GM12891 (cell line): Measurements from ENCODE around the gene ZIC1.

Experiments used
- DNase-seq: peaks from one replicate; pipeline ENCODE4 v3.0.0; 2011; ENCODE audit warnings: low spot score; ENCODE audit not compliant: insufficient read length
- FAIRE-seq: peaks from 2 replicates; lab custom pipeline; 2011; peaks lifted over from hg19 to GRCh38; lab: Jason Lieb, UNC
- PAX5 ChIP-seq: IDR thresholded peaks from 2 replicates; pipeline ENCODE4 v1.6.1; 2011; ENCODE audit warnings: low read length, moderate library complexity, mild to moderate bottlenecking; ENCODE audit not compliant: insufficient read depth, severe bottlenecking
- POLR2A ChIP-seq: IDR thresholded peaks from 2 replicates; pipeline ENCODE4 v1.6.1; 2011; ENCODE audit warnings: low read depth, low read length, control low read depth
- POLR2AphosphoS5 ChIP-seq: IDR thresholded peaks from 2 replicates; pipeline ENCODE4 v1.6.1; 2011; ENCODE audit warnings: low read depth, low read length, control low read depth
- POU2F2 ChIP-seq: IDR thresholded peaks from 2 replicates; pipeline ENCODE4 v1.6.1; 2011; ENCODE audit warnings: low read depth, mild to moderate bottlenecking, control low read depth, low read length, moderate library complexity
- SPI1 ChIP-seq: IDR thresholded peaks from 2 replicates; pipeline ENCODE4 v1.6.1; 2011; ENCODE audit warnings: low read depth, low read length, control low read depth
- TAF1 ChIP-seq: IDR thresholded peaks from 2 replicates; pipeline ENCODE4 v1.6.1; 2011; ENCODE audit warnings: low read depth, low read length, control low read depth

ZIC1 gene

DNA sequence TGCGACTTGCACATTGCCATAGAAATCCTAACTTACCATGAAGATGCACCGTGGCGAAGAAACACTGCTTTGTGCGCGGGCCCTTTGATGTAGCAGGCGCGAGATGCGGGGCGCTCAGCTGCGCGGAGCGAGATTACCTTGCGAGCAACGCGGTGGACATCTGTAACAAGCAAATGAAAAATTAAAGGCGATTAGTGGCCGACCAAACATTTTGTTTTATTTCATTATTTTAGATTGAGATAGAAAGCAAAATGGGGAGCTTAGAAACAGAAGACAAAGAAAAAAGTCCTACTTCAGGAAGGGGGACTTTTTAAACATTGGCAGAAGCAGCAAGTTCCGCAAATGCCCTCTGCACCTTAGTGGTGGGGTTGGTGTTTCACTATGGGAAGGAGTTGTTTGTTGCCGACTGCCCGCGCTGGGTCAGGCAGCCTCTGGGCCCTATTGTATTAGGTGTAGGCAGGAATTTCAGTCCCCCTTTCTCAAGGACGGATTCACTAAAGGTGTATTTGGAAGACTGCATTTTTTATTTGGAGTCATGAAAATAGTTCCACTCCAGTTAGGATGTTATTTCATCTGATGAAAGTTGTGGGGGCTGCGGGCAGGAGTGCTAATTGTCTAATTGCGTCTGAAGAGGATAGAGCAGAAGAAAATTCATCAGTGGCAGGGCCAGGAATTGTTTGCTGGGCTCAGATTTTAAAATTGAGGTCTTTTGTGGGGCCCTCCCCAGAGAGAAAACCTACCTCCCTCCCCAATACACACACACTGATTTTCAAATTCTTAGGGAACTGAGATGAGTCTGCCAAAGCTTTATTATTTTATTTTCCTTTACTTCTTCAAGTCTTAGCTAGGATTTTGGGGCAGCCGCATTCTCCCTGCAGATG lies 20.2 kb upstream of the ZIC1 start:
- no peak for FAIRE-seq

GRCh38 chr3:147389717-147390116 lies 19.4 kb upstream of the ZIC1 start:
- no peak for FAIRE-seq

More for the DNA sequence above, 20.2 kb upstream of the ZIC1 start:
- no peak for DNase-seq
- no peak for TF ChIP-seq POLR2AphosphoS5
- TF ChIP-seq TAF1: no peak
- no peak for TF ChIP-seq POU2F2
- TF ChIP-seq PAX5: no peak
- TF ChIP-seq SPI1: no peak
- TF ChIP-seq POLR2A: no peak

GRCh38 chr3:147390589-147391569 lies 18.3 kb upstream of the ZIC1 start:
- TF ChIP-seq POU2F2: no peak
- DNase-seq (no peak), FAIRE-seq (no peak)

More at GRCh38 chr3:147389717-147390116, 19.4 kb upstream of the ZIC1 start:
- TF ChIP-seq POLR2AphosphoS5 (no peak), POU2F2 (no peak), SPI1 (no peak), PAX5 (no peak), POLR2A (no peak), TAF1 (no peak)
- no peak for DNase-seq

DNA sequence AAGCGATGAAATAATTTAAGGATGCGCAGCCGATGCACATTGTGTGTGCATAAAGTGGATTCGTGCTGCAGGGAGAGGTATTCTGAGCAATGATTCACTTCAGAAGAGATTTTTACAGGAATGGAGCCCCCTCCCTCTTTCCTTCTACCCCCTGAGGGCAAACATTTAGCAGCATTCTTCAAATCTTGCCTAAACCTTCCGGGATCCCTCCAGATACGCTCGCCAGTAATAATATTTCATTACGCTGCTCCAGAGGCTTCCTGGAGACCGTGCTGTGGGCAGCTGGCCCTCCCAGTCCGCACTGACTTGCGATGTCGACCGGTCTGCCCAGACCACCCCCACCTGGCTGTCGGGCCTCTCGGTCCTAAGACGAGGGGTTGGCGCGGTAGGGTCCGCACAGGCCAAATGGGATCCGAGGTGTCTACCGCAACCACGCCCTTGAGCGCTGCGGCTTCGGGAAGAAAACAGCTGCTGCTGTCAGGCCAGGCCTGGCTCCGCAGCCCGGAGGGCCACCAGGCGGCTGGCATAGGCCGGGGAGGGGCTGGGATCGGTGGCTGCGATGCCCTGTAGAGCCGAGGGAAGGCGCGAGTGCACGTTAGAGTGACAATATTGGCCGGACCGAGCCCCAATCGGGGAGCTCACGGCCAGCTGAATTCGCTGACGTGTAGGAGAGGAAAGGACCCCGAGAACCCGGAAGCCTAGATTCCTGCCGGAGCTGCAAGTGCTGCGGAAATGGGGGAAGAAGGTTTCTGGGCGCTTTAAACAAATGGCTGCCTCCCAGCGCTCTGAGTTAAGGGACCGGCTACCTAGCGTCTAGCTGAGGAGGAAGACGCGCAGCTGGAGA lies 17.2 kb upstream of the ZIC1 start:
- DNase-seq: no peak
- no peak for FAIRE-seq
- TF ChIP-seq TAF1 (no peak), POLR2AphosphoS5 (no peak), SPI1 (no peak), POU2F2 (no peak), PAX5 (no peak), POLR2A (no peak)

DNA sequence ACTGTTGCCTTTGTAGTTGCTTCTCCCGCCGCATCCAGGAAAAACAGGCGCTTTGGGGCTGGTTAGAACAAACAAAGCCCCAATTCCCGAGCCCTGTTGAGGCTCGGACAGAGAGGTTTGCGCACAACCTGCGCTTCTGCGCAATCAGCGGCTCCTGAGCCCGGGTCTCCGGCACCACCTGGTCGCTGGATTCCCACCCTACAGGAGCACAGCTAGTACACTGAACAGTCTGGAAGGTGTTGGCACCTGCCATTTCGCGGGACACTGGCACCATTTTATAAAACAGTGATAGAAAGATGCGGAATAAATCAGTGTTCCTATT lies 16.6 kb upstream of the ZIC1 start:
- FAIRE-seq (no peak), DNase-seq (no peak)
- TF ChIP-seq POU2F2 (no peak), SPI1 (no peak), TAF1 (no peak), POLR2AphosphoS5 (no peak), PAX5 (no peak), POLR2A (no peak)

GRCh38 chr3:147393261-147393942 lies 15.8 kb upstream of the ZIC1 start:
- no peak for FAIRE-seq
- no peak for DNase-seq
- TF ChIP-seq POLR2AphosphoS5 (no peak), POU2F2 (no peak), POLR2A (no peak)

GRCh38 chr3:147393943-147394883 lies 15.0 kb upstream of the ZIC1 start:
- TF ChIP-seq TAF1: no peak
- no peak for TF ChIP-seq POLR2AphosphoS5
- no peak for TF ChIP-seq POU2F2
- TF ChIP-seq PAX5: no peak
- no peak for TF ChIP-seq SPI1
- TF ChIP-seq POLR2A: no peak
- FAIRE-seq (no peak), DNase-seq (no peak)

DNA sequence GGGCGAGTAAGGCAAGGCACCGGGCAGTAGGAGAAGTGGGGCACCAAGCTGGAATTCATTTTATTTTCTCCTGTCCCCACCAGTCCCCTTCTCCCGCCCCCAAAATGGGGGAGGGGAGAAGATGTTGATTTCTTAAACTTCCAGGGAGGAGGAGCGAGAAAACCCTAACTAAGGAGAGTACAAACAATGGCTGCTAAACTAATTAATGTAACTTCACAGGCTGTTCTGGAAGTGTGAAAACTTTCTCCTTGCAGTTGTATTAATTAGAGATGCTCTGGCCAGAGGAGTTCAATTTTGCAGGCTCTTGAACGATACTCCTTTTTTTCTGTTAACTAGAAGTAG lies 14.3 kb upstream of the ZIC1 start:
- DNase-seq (no peak), FAIRE-seq (no peak)
- no peak for TF ChIP-seq SPI1
- TF ChIP-seq PAX5: no peak
- no peak for TF ChIP-seq POU2F2
- TF ChIP-seq TAF1: no peak
- no peak for TF ChIP-seq POLR2A
- TF ChIP-seq POLR2AphosphoS5: no peak
